Natural killer cell treated with Interleukin-12 subunit alpha and Interleukin-12 subunit beta and Interleukin-15 and Interleukin-18, amount 100 ng/mL, for 72 hours (primary cell): Measurements from ENCODE around the gene SH3PXD2A. TPM values are rescaled to one million over a fixed set of nuclear protein-coding genes. Genes with fewer than 3 reads are reported as not detected.

Experiments used
- ATAC-seq, 2 donors: fragments of 150-1000 bp; cut with Tn5 transposase in 1 of 2; sonication (Bioruptor Pico), chemical (Tn5 transposase) in 1 of 2; 2 replicates each; pipeline ENCODE4 v1.10.0; 2021
- DNase-seq: peaks from one replicate; pipeline ENCODE4 v3.0.0; 2022; ENCODE audit warnings: low spot score
- H3K27ac Mint-ChIP-seq, 2 donors: 1 replicate in 1 of 2; 2 replicates in 1 of 2; pipeline ENCODE4 v1.8.0; 2022; ENCODE audit warnings: mixed read lengths in 2 of 2, mild to moderate bottlenecking in 1 of 2, moderate library complexity in 1 of 2
- H3K27me3 Mint-ChIP-seq, 2 donors: 1 replicate in 1 of 2; 2 replicates in 1 of 2; pipeline ENCODE4 v1.8.0; 2022; ENCODE audit warnings: mixed read lengths in 2 of 2
- H3K36me3 Mint-ChIP-seq: one replicate; pipeline ENCODE4 v1.8.0; 2022; ENCODE audit warnings: mixed read lengths
- H3K4me1 Mint-ChIP-seq, 2 donors: 1 replicate in 1 of 2; 2 replicates in 1 of 2; pipeline ENCODE4 v1.8.0; 2022; ENCODE audit warnings: low read depth in 2 of 2, mixed read lengths in 2 of 2, mild to moderate bottlenecking in 1 of 2
- H3K4me3 Mint-ChIP-seq: one replicate; pipeline ENCODE4 v1.8.0; 2022; ENCODE audit warnings: mixed read lengths
- H3K9me3 Mint-ChIP-seq: 2 replicates; pipeline ENCODE4 v1.8.0; 2022; ENCODE audit warnings: mixed read lengths
- total RNA-seq, 2 donors: library from RNA; stranded (reverse); gene quantifications; one replicate each; pipeline ENCODE4 v1.2.3, GENCODE V29; 2022

Gene SH3PXD2A
- total RNA-seq, 2 donors from 2014 or later: 3.4 to 7.6 TPM

DNA sequence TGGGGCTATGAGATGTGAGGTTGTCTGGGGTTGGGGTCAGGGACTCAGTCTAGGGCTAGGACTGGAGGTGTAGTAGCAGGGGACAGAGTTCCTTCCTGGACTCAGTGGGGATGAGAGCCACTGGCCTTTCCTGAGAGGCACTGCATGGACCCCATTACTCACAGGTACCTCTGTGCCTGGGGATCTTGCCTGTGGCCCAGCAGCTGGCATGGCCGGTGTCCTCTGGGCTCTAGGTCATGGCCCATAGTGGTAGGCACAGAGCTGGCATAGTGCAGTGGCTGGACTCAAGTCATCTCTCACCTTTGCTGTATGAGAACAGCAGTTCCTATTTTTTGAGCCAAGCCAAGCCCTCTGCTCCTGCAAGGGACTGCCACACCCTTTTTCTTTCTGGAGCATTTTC lies 310.0 kb downstream of the SH3PXD2A start:
- ATAC-seq: peak in 1 of 2 donors; percentile 19
- no peak for DNase-seq
- peaks cover 10 to 15% of the 10 kb centered on the region in 2 donors for H3K27me3 Mint-ChIP-seq
- no peaks in the 10 kb centered on the region for H3K9me3 Mint-ChIP-seq
- H3K4me1 Mint-ChIP-seq: peaks cover 17 to 23% of the 10 kb centered on the region in 2 donors
- H3K4me3 Mint-ChIP-seq: no peak overlapping the region
- H3K36me3 Mint-ChIP-seq: no peaks in the 10 kb centered on the region
- H3K27ac Mint-ChIP-seq: no peak overlapping the region

DNA sequence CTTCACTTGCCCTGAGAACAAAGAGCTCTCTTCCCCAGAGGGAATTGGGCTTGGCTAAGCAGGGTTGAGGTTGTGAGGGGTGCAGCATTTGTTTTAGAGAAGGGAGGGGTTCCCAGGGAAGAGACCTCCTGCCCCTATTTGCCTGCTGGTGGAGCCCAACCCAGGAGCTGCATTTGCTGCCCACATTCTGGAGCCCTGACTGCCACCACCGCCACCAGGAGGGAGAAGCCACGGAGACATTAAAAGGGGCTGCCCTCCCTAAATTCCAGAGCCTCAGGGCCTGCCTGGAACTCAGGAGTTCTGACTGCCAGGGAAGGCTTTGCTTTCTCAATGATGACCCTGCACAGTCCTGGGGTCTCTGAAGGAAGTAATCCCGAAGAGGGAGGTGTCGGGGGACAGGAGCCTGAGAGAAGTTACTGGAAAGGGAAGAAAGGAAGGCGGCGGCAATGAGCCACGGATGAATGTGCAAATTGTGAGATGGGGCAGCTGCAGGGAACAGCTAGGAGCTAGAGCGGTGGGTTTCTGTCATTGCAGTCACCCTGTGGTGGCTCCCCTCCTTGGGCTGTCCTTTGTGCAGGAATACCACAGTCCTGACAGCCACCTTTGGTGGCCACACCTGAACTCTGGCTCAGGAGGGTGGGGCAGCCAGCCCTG lies 310.6 kb downstream of the SH3PXD2A start:
- ATAC-seq (no peak), DNase-seq (no peak)
- Mint-ChIP-seq H3K4me3 (no peak overlapping the region), H3K27me3 (peaks cover 10 to 16% of the 10 kb centered on the region in 2 donors), H3K4me1 (peaks cover 17 to 24% of the 10 kb centered on the region in 2 donors), H3K36me3 (no peaks in the 10 kb centered on the region), H3K9me3 (no peaks in the 10 kb centered on the region), H3K27ac (no peak overlapping the region)

Other genes starting within 250 kb of the SH3PXD2A start
- gene STN1, start 62.6 kb upstream of the SH3PXD2A start, total RNA-seq: 10 to 100 TPM; 11.4 to 14.5 TPM
- 10 to 100 TPM; 26.3 to 32.1 TPM for gene SLK, start 111.6 kb upstream of the SH3PXD2A start, total RNA-seq
- not detected for gene COL17A1, start 230.3 kb upstream of the SH3PXD2A start, total RNA-seq